Renal pelvis (tissue), 12 donors: ENCODE results near the gene STAC2. TPM values are rescaled to one million over a fixed set of nuclear protein-coding genes. Genes with fewer than 3 reads are reported as not detected.
"Not testable (repeated sequence)": the region's sequence is repeated elsewhere in the genome, so short reads cannot be mapped to it uniquely, and the experiment has no call there.

Experiments used
- DNase-seq: peaks from one replicate; pipeline ENCODE4 v3.0.0-alpha.2; 2013
- long read RNA-seq, 16 experiments: transcript quantifications; one replicate each; lab custom pipeline, GENCODE V29; 2026
- polyA plus RNA-seq, 3 donors: library from polyadenylated mRNA; unstranded; fragments of 120-200 nt; gene quantifications; one replicate each; pipeline ENCODE4 v1.2.1, GENCODE V29; 2013; ENCODE audit not compliant: insufficient read length in 3 of 3

STAC2 gene, protein sequence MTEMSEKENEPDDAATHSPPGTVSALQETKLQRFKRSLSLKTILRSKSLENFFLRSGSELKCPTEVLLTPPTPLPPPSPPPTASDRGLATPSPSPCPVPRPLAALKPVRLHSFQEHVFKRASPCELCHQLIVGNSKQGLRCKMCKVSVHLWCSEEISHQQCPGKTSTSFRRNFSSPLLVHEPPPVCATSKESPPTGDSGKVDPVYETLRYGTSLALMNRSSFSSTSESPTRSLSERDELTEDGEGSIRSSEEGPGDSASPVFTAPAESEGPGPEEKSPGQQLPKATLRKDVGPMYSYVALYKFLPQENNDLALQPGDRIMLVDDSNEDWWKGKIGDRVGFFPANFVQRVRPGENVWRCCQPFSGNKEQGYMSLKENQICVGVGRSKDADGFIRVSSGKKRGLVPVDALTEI
- polyA plus RNA-seq, result 1 to 10 TPM; 3.5 to 5.0 (median 4.6) TPM
- long read RNA-seq, donor 1, result 0 reads
- long read RNA-seq, donor 2, result 0 reads
- long read RNA-seq, donor 3, result 0 reads
- long read RNA-seq, donor 4, result 0 reads
- long read RNA-seq, donor 5, result 0 reads
- long read RNA-seq, donor 6, result 0 reads
- long read RNA-seq, donor 7, partial matches to known transcripts, result 0 of 1 reads
- long read RNA-seq, donor 7, other reads (novel, unspliced or antisense), result 0 of 1 reads
- long read RNA-seq, donor 8, result 0 reads
- long read RNA-seq, donor 9, partial matches to known transcripts, result 0 of 1 reads
- long read RNA-seq, donor 9, other reads (novel, unspliced or antisense), result 0 of 1 reads
- long read RNA-seq, donor 10, partial matches to known transcripts, result 0 of 1 reads
- long read RNA-seq, donor 10, other reads (novel, unspliced or antisense), result 0 of 1 reads
- long read RNA-seq, donor 11, result 0 reads
- long read RNA-seq, donor 12, result 0 reads
- long read RNA-seq, donor 13, partial matches to known transcripts, result 0 of 1 reads
- long read RNA-seq, donor 13, other reads (novel, unspliced or antisense), result 0 of 1 reads
- long read RNA-seq, donor 14, result 0 reads
- long read RNA-seq, donor 15, result 0 reads
- long read RNA-seq, donor 16, partial matches to known transcripts, result 0 of 1 reads
- long read RNA-seq, donor 16, other reads (novel, unspliced or antisense), result 0 of 1 reads

DNA sequence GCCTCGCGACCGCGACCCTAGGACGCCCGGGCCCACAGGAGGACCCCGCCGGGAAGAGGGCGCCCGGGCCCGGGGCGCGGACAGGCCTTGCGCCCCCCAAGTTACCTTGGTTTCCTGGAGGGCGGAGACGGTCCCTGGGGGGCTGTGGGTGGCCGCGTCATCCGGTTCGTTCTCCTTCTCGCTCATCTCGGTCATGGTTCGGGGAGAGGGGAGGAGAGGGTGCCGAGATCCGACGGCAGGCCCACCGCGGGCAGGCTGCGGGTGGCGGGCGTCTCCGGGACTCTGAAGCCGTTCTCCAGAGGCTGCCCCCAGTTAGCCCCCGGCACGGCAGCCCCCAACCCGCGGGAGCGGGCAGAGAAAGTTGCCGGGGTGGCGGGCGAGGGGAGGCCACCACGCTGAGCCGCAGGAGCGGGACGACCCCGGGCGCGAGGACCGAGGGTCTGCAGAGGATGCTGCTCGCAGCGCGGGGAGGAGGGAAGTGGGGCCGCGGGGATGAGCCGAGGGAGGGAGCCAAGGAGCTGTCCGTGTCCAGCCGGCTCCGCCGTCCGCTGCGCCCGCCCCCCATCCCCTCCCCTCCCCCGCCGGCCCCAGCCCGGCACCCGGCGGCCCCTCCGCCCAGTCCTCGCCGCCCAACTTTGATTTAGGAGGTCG is at the start of gene STAC2:
Gene STAC2, minus strand, starts transcription at position 638 of the 651 bp plus-strand sequence. Its CDS starts 443 bp downstream, at position 195.
- no peak for DNase-seq

DNA sequence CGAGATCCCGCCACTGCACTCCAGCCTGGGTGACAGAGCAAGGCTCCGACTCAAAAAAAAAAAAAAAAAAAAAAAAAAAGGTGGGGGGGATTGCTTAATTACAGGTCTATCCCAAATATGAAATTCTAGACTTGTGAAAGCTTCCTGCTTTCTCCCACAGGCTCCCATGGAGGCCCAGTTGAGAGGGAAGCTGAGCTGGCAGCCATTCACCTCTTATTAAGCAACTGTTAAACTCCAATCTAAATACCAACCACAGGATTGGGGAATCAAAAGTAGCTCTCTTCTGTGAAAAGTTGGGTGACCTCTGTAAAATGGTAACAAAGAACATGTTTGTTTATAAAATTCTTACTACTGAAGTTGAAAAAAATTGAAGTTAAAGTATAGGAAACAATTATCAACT is 45.8 kb upstream of the STAC2 start:
- DNase-seq, result no peak

DNA sequence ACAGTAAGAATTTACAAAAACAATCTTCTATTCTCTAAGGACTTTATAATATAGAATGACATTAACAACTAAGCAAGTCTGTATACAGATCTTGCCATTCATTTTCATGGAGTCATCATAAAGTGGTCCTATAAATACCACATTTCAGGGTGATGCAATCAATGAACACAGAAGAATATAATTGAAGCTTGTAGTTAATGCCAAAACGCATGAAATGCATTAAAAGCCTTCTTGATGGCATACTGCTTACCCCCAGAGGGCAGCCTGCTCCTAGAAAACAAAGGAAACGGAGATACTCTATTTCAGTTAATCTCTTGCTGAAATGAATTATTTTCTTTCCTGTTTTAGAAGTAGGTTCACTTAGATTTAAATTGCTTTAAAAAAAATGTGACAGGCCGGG is 45.2 kb upstream of the STAC2 start:
- DNase-seq, result no peak

DNA sequence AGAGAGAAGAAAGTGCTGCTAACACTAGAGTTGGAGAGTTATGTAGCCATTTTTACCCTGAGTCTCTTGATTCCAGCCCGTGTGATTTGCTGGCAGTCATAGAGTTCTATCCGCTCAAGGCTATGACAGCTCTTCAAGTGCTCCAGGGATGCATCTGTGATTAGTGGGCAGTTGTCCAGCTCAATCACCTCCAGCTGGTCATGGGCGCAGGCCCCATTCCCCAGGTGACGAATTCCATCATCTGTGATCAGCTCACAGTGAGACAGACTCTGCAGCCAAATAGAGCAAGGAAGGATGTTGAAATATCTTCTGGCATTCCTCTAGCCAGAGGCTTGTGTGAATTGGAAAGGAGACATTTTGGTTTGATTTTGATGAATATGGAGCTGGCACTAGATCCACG is 38.4 kb upstream of the STAC2 start:
- no peak for DNase-seq

GRCh38 chr17:39261286-39261685 is 35.5 kb upstream of the STAC2 start:
- DNase-seq, result no peak

- no peak for DNase-seq
Measured at GRCh38 chr17:39252788-39253460, 27.2 kb upstream of the STAC2 start.

DNA sequence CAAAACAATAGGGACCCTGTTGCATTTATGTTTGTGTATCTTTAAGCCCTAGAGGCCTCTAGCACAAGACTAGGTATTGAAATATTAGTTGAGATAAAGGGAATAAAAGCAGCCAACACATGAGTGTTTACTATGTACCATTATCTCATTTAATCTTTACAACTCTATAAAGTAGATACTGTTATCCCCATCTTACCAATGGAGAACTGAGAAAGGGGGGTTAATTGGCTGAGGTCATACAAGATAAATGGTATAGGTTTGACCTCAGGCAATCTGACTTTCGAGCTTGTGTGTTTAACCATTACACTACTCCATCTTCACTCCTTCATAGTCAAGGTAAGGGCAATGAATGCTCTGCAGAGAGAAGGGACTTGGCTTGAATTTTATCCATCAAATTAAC is 26.3 kb upstream of the STAC2 start:
- DNase-seq, result no peak

- DNase-seq, result not testable (repeated sequence)
Measured at GRCh38 chr17:39250076-39250475, 24.3 kb upstream of the STAC2 start.

DNA sequence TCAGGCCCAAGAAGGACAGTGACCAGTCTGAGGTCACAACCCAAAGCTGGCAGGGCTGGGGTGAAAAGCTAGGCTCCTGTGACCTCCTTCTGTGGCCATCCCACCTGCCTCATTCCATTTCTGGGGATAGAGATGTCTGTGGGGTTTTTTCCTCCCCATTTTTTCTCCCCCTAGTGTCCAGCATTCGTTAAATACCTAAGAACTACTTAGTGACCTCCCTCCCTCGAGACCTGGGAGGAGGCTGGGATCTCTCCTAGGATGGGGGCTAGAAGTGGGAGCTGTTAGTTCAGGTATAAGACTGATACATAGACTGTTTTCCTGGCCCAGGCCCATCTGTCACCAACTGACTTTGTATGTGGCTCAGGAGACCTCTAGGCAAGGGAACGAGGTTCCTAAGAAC is 20.5 kb upstream of the STAC2 start:
- no peak for DNase-seq

GRCh38 chr17:39244600-39245570 is 19.1 kb upstream of the STAC2 start:
- DNase-seq, result peak; percentile 83

- DNase-seq, result no peak
Measured at GRCh38 chr17:39244016-39244599, 18.4 kb upstream of the STAC2 start.

- DNase-seq, result no peak
Measured at GRCh38 chr17:39243155-39243554, 17.4 kb upstream of the STAC2 start.

DNA sequence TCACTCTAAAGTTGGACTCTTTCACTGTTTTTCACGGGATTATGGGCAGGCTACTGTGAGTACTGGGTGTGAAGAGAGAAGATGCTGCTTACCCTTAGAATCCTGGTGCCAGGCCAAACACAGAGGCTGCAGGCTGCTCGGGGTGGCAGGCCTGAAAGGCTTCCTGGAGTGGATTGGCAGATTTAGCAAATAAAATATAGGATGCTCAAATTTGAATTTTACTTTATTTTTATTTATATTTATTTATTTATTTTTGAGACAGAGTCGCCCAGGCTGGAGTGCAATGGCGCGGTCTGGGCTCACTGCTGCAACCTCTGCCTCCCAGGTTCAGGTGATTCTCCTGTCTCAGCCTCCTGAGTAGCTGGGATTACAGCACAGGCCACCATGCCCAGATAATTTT is 14.9 kb upstream of the STAC2 start:
- no peak for DNase-seq

DNA sequence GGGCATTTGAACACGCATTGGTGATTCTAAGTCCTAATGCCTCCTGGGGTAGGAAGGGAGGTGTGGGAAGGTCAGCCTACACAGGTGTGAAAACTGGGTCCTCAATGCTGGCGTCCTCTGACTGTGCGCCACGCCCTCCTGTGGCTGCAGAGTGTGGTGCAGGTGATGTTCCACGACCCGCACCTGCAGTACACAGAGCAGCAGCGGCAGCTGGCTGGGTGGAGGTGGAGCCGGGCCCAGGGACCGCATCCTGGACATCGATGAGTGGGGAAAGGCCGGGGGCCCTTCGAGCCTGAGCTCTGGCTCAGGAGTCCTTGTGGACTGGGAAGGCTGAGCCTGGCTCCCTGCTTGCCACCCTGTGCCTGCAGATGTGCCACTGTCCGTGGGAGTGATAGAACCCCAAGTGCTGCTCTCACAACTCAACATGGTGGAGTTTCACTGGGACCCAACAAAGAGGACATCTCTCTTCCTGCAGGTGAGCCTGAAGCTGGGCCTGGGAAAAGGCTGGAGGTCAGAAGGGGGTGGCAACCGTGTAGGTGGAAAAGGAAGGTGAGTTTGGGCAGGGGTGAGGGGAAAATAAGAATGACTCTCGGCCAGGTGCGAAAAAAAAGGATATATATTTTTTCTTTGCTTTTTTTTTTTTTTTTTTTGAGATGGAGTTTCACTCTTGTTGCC is 14.0 kb upstream of the STAC2 start:
- DNase-seq, result no peak

DNA sequence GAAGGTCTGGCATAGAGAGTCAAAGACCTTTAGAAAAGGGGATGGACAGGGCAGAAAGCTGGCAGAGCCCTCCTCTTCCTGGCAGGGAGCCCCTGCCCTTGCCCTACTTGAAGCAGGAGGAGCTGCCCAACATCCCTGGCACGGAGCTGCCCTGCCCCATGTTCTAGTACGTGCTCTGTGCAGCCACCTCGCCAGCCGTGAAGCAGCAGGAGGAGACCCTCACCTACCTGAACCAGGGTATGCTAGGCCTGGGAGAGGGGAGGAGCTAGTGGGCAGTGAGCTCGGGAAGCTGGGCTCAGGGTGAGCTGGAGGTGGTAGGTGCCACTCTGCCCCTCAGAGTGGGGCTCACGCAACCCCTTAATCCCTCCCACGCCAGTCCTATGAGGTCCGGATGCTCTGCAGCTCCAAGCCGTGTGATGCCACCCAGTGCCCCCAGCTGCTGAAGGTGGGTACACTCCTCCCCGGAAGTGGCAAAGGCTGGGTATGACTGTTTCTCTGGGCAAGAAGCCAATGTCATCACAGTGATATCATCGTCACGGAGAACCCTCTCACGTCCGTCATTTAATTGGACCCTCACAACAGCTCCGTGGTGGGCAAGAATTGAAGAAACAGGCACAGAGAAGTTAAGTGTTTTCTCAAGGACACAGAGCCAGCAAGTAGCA is 12.7 kb upstream of the STAC2 start:
- DNase-seq, result no peak

DNA sequence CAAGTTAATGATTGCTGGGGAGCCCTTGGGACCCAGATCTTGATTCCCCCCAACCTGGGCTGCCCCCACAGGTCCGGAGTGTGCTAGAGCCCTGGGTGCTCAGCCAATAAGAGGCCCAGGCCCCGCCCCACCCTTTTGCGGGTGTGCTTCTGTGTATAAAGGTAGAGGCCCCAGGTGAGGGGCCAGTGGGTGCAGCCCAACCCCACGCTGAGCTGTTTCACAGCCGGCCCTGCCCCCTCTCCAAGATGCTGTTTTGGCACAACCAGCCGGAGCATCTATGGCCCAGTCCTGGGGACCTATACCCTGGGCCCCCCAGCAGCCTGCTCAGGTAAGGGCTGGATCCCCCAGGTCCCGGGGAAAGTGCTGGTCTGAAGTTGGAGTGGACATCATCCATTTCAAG is 11.8 kb upstream of the STAC2 start:
- DNase-seq, result no peak

DNA sequence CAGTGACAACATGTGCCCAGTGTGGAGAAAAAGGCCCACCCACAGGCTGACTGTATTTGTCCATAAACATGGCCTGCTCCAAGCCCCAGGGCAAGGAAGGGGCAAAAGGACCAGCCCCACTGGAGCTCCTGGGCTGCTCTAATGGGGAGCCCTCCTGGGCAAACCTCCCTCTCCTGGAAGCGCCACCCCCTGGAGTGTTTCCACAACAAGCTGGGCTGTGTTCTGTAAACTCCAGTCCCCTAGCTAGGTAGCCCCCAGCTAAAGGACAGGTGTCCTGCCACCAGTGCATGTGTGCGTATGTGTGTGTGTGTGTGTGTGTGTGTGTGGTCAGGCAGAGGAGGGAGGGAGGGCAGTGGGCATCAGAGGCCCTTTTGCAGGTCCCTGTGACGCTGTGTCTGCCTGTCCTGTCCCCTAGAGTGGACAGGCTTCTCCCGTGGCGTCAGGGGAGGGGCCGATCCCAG is 11.3 kb upstream of the STAC2 start:
- no peak for DNase-seq

DNA sequence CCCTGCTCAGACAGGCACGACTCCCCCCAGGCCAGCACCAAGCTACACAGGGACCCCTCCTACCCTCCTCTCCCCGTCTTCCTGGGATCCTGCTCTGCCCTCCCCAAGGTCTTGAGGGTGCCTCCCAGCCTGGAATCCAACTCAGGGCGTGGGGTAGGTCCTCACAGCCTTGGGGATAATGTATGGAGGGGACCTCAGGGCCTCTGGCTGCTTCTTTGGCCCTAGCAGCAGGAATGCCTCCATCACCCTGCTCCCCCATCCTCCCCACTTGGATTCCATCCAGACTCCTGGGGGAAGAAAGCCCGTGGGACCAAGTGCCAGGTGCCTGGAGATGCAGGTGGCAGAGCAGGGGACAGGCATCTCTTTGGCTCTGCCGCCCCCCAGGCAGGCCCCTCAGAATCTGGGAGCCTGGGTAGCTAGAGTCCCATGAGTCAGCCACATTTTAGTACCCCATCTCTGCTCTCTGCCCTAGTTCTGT is 10.7 kb upstream of the STAC2 start:
- DNase-seq, result no peak
